CD4-positive, alpha-beta T cell treated with Interleukin-21 for 1 hour (primary cell): ENCODE data around the gene KCNAB3.
A peak's percentile ranks its signal among the peaks of the same experiment; 100 is the strongest.

ENCODE experiments used
- DNase-seq: peaks from one replicate; pipeline ENCODE4 v3.0.0-alpha.2; 2020

KCNAB3 gene

DNA sequence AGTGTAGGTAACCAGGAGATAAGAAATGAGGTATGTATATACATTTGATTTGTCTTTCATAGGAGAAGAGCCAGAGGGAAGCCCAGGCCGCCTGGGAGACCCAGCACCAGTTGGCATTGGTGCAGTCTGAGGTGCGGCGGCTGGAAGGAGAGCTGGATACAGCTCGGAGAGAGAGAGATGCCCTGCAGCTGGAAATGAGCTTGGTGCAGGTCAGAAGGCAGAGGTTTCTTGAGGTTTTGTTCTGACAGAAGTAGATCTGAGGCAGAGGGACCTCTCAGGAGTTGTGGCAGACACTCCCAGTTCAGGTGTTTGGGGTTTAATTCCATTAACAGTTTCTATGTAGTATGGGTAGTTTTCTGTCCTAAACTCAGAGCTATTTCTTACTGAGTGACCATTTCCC, 10.4 kb upstream of the KCNAB3 start:
- DNase-seq, result no peak

DNA sequence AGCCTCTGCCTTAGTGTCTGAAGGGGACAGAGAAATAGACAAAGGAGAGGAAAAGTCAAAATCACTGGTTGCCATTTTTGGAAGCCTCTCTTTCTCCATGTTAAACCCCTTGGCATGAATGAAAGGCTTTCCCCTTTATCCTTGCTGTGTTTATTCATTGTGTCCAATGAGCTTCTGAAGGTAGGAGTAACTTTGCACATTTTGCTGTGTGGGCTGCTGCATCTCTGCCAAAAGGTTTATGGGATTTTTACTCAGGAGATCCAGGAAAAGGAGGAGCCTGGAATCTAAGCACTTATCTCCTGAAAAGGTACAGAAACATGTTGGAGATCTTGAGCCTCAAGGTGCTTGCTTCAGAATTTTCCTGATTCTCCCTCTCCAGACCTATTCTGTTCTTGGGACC, 6.2 kb upstream of the KCNAB3 start:
- no peak for DNase-seq

DNA sequence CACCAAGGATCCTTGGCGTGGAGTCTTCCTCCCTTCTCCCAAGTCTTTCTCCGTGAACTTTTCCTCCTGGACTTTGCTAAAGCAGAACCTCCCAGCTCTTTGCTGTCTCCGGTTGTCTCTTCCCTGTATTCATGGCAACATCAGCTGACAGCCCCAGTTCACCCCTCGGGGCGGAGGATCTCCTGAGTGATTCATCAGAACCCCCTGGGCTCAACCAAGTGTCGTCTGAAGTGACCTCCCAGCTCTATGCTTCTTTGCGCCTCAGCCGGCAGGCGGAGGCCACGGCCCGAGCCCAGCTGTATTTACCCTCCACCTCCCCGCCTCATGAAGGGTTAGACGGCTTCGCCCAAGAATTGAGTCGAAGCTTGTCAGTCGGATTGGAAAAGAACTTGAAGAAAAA, 3.3 kb upstream of the KCNAB3 start:
- peak; percentile 30 for DNase-seq

DNA sequence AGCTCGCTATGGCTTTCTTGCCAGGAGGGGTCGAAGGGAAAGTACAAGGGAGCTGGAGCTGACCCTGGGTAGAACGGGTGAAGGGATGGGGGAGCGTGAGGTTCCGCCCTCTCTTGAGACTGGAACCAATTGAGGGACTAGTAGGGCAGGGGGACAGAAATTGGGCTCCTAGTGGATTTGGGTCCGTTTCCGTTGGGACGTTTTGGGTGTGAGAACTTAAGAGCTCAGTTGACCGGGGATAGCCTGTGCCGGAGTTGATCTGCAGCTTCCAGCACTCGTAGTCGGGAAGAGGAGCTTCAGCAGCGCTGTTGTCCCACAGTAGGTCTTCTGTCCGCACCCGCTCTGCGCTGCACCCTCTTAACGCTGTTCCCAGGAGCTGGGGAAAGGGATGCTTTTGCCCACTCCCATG, 2.8 kb upstream of the KCNAB3 start:
- DNase-seq, result no peak

DNA sequence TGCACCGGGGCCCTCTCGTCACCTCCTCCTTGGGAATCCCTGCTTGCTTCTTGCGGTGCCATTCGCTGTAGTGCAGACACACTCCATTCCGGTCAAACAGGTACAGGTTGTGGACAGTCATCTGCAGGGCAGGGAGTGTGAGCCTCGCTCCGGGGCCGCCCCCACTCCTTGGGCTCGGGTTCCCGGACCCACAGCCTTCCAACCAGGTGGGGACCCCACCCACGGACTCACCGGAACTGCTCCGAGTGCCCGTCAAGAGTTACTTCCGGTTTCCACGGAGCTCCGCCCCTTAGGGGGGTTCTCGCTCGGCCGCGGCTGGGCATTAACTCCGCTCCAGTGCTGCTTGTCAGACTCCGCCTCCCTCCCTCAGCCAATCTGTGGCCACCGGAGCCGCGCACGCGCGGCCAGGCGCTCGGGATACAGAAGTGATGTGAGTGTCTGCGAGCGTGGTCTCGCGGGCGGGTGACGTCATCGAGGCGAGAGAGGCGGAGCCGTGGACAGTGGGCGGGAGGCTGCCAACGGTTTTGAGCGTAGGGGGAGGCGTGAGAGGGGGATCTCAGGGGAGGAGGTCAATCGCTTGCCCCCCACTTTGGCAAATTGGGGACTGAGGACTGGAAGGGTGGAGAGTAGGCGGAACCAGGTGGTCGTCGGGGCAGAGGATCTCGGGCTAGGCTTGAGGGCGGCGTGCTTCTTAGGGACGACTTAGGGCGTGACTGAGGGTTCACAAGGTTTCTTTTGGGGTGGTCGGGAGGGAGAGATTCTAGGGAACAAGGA, 2.2 kb upstream of the KCNAB3 start, which contains the start of the genes CNTROB and TRAPPC1:
Gene CNTROB, plus strand, starts transcription at position 498 of the 774 bp plus-strand sequence. CDS start 874 bp downstream, outside the sequence.
Gene TRAPPC1, minus strand, starts transcription at position 238 of the 774 bp plus-strand sequence. Its CDS starts 117 bp downstream, at position 121.
- DNase-seq, result peak; percentile 100

DNA sequence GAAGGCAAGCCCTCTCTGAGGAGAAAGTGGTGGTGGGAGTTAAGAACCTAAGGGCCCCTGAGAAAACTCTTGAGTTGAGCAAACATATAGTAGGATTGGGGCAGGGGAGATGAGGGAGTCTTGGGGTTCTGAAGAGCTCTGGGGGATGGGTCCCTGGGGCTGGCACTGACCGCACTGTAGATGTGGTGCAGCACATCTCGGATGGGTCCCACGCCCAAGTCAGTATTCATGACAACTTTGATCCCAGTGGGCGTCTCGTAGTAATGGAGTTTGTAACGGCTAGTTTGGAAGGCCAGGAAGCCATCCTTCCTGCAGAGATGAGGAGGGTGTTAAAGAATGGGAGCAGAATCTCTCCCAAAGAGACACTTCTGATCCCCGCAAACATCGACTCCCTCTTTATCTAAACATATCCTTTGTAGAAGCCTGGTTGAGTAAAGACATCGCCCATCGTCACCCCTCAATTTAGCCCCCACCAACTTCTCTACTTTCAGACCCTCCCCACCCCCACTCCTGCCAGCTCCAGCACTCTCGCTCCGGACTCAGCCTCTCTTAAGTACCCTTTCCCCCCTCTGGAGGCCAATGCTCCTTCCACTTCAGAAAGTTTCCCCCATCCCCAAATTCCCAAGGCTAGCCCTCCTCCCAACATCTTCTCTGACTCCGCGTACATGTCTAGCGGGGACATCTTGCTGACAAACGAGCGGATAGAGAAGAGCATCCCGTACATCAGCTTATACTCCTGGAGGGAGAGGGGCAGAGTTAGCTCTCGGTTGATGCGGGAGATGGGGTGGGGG, 1.4 kb upstream of the KCNAB3 start:
- DNase-seq, result no peak

DNA sequence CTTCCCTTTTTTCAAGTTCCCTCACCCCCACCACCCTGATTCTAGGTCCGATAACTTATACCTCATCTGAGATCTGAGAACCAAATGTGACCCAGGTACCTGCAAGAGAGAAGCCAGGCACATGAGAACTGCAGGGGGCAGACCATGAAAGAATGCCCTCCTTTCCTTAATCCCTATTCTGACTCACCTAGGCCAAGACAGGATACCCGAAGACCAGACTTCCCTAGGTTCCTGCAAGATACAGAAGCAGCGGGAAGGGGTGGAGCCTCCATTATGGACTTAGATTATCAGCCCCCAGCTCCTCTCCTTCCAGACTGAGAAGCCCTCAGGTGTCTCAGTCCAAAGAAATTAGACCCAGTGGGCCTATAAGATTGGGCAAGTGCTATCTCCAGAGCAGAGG, 2.1 kb downstream of the KCNAB3 start:
- DNase-seq, result no peak

DNA sequence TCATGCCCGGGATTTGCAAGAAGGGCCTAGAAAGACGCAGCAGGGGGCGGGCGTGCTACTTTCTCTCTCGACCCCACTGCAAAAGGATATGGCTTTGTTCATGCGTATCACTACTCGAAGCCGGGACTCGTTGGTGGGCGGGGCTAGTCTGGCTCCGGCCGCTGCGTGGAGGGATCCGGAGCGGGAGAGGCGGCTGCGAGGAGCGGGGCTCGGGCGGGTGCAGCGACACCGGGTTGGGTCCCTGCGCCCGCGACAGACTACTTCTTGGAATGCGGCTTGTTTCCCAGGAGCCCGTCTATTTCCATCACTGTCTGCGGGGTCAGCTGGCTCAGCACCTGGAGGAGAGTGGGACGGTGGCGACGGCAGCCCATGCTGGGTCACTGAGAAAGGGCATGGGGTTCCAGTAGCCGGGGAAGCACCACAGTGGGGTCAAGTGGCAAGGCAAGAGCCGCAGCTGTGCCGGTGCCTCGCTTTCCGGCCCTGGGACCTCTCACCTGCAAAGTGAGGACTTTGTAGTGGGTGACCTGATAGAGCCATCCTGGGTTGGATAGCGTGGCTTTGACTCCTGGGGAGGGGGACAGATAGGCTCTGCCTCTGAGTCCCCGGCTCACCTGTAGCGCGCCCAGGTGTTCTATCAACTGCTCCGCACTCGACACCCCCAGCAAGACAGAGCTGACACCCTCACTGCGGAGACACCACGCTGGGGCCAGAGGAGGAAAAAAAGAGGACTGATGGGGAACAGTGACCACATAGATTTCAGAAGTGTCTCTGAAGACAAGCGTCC, 6.6 kb downstream of the KCNAB3 start:
- DNase-seq, result peak; percentile 89

DNA sequence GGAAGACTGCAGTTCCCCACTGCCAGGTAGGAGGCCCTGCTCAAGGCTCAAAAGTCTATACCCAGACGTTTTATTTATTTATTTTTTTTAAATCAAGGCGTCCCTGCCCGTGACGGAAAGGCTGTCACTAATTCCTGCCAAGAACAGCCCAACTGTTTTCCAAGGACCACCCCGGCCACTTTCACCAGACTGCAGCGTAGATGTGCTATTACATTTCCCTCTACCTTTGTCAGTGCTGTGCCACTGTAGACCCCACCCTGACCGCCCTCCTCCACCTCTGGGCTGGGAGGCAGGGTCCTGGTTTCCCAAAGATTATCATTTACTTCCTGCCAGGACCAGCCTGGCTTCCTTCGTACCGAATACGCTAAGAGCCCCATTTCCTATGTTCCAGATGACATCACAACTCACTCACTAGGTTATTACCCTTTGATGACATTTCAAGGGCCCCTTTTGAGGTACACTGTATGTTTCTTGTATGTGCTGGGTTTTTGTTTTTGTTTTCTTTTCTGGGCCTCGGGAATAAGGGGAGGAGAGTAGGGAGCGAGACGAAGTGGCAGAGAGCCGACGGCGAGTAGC, 7.3 kb downstream of the KCNAB3 start:
- no peak for DNase-seq

DNA sequence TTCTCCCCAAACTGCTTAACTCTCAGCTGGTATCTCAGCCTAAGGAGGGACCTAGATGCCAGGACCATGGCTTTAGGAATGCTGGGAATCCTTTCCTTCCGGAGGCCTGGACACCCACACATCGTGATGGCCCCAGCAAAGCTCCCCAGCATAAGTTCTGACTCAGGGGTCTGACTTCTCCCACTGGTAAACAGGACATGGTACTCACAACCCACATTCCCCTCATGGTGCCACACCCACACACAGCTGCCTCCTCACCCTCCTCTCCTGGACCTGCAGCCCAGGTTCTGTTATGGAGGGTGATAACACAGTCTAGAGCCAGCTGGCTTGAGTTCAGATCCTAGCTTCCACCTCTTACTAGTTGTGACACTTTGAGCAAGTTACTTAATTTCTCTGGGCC, 12.8 kb downstream of the KCNAB3 start:
- no peak for DNase-seq

DNA sequence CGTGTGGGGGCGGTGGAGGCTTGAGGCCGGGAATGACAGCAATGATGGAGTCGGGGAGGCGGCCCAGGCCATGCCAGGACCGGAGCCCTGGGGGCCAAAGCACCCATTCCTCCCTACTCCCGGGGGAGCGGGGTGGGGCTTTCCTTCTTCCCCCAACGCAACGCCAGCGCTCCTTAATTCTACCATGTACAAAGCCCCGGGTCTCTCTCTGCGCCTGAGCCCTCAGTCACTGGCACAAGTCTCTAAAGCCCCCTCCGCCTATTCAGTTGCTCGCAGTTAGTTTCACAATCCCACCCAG, 13.3 kb downstream of the KCNAB3 start:
- DNase-seq, result no peak

DNA sequence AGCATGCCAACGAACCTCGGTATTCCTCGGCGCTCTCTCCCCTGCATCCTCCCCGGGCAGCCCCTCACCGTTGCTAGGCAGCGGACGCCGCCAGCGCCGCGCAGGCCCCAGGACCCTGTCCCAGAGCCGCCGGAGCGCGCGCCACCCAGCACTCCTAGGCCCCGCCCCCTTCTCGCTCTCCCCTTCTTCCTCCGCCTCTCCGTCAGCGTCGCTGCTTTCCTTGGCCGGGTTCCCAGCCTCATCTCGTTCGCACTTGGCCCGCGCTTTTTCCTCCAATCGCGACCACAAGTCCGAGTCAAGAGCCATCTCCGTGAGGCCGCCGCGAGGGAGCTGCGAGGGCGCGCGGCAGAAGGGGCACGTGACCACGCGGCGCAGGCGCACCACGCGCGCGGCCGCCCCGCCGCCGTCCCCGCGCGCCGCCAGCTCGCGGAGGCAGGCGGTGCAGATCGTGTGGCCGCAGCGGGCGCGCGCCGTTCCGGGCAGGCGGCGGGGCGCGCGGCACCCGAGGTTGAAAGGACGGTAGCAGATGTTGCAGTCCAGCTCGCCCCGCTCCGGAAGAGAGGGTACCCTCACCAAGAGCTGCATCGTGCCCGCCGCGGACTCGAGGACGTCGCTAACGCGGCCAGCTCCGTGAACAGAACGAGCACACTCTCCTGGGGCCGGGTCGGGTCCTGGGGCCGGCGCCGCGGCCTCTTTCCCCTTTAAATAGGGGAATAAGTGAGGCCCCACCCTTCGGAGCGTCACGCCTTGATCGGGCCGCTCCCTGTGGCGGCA, 13.9 kb downstream of the KCNAB3 start, which contains the start of gene RNF227:
Gene RNF227, minus strand, starts transcription at position 679 of the 774 bp plus-strand sequence. Its CDS starts 94 bp downstream, at position 585.
- peak; percentile 89 for DNase-seq

DNA sequence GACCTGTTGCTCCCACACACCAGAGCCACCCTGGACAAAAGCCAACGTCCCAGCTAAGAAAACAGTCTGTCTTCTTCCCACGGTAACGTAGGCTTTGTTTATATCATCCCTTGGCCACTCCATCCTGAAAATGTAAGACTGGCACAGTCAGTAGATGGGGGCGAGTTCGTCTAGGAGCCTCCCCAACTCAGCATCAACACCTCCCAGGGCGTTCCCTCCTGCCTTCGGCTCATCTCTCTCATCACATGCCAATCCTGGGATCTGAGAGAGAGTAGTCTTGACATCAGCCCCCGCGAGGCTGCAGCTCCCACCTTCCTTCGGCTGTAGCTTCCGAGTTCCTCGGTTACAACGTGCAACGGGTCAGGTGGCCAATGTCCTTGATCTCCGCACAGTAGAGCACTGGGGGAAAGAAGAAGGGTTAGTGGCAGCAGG, 14.5 kb downstream of the KCNAB3 start:
- no peak for DNase-seq

DNA sequence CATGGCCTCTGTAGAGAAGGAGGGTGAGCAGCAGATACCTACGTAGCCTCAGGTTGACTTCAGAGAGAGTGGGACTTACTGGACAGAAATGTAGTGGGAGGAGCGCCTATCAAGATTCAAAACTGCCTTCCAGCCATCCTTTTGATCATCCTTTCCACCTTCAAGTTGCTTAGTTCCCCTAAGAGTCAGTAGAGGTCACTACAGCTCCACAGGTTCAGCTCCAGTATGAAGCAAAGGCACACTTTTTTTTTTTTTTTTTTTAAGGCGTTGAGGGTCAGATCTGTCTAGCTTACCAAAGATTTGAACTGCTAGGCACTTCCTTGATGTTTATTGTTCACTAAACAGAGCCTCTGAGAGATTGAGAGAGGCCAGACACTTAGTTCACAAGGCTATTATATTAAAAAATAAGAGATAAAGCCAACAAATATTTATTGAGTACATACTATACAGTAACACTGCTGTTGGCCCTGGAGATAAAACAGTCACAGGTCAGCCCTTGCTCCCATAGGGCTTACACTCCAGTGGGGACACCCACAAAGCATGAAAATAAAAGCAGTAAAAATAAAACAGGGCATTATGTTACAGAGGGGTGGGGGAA, 16.6 kb downstream of the KCNAB3 start:
- peak; percentile 85 for DNase-seq

DNA sequence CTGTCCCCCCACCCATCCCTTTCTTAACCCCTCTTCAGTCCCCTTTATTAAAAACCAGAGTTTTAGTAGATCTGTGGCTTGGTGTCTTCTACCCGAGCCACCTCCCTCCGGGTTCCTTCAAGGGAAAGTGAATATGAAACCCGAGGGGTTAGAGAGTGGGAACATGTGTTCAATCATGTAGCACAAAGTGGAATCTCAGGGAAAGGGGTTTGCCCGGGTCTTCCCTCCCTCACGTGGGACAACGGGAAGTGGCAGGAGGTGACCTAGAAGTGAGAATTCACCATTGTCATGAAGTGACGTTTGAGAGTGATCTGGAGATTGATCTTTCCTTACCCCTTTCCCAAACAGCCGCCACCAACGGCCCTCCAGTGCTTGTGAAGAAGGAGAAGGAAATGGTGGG, 18.5 kb downstream of the KCNAB3 start:
- DNase-seq, result no peak

DNA sequence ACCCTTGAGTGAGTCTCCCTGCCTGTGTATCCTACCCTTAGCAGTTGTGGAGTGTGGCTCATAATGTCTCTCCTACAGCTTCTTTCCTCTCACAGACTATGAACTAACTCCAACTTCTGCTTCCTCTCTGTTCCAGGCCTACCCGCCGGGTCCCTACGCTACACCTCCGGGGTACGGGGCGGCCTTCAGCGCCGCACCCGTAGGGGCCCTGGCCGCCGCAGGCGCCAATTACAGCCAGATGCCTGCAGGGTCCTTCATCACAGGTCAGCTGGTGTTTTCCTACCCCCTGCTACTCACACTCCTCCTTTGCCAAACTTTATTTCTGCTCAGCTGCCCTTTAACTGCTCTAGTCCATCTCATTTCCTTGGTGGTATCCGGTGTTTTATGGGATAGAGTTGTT, 18.9 kb downstream of the KCNAB3 start:
- DNase-seq, result no peak

DNA sequence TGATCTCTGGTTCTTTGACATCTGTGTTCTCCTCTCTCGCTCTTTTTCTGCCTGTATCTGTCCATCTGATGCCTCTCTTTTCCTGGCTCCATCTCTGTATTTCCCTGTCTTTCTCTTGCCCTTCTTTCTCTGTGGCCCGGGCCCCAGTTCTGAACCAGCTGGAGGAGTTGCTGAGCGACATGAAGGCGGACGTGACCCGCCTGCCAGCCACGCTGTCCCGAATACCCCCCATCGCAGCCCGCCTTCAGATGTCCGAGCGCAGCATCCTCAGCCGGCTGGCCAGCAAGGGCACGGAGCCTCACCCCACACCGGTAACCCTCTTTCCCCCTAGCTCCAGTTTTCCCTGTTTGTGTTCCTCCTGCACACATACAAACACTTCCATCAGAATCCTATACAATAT, 19.4 kb downstream of the KCNAB3 start:
- DNase-seq, result no peak

DNA sequence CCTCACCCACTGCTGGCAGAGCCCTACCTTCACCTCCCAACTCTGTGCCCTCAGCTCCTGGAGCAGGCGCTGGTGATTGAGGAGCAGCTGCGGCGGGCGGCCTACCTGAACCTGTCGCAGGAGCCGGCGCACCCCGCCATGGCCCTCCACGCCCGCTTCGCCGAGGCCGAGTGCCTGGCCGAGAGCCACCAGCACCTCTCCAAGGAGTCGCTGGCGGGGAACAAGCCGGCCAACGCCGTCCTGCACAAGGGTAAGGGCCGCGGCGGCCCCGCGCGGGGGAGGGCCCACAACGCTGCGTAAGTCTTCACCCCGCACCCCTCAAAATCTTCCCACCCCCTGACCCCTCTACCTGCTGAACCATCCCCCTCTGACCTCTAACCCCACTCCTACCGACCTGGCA, 20.6 kb downstream of the KCNAB3 start:
- no peak for DNase-seq

DNA sequence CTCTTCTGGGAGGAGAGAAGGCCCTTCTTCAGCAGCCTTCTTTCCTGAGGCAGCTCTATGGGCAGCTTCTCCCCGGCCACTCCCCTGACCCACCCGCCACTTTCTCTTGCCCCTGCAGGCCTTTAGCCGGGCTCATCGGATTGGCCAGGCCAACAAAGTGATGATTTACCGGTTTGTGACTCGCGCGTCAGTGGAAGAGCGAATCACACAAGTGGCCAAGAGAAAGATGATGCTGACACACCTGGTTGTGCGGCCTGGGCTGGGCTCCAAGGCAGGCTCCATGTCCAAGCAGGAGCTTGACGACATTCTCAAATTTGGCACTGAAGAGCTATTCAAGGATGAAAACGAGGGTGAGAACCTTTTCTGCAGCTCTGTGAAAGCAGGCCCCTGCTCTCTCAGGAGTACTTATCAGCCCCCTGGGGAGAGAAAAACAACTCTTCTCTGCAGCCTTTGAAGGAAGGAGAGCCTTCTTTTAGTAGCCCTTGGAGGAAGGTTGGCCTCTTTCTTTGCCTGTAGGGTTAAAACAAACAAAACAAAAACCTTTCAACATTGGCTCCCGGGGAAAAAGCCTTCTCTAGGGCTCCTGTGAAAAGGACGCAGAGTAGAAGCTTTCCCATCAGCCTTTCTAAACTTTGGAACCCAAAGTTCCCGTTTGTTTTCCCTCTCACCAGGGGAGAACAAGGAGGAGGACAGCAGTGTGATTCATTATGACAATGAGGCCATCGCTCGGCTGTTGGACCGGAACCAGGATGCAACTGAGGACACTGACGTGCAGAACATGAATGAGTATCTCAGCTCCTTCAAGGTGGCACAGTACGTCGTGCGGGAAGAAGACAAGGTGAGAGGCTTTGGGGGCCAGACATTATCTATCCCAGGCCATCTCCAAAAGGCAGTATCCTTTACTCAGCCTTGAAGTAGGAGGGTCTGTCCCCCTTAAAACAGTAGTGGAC, 26.2 kb downstream of the KCNAB3 start:
- DNase-seq, result no peak

DNA sequence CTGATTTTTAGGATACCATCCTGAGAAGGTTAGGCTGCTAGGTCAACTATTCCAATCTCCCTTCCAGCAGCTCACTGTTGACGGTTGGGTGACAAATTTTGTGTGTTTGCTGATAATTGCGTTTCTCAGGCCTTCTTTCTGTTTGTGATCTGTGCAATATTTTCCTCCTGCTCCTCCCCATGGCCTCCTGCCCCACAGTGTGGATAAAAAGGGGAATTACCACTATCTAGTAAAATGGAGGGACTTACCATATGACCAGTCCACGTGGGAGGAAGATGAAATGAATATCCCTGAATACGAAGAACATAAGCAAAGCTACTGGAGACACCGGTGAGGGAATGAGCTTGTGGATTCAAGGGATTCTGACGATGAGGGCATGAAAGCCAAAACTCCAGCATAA, 31.9 kb downstream of the KCNAB3 start:
- peak; percentile 55 for DNase-seq

DNA sequence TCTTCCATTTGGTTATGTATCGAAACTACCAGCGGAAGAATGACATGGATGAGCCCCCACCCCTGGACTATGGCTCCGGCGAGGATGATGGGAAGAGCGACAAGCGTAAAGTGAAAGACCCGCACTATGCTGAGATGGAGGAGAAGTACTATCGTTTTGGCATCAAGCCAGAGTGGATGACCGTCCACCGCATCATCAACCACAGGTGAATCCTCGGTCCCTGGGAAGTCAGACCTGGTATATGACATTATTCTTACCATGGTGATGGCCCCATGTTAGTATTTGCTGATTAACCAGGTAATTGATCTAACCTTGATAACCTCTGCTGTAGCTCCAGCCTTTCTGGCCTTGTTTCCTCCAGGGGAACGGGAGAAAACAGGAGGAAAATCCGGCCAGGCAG, 32.6 kb downstream of the KCNAB3 start:
- DNase-seq, result no peak
